GM06990 (cell line): ENCODE results near the gene YY2.

Experiments used
- DNase-seq: peaks from one replicate; pipeline ENCODE4 v3.0.0-alpha.2; 2011; ENCODE audit not compliant: insufficient read length; ENCODE audit errors: extremely low read depth
- H3K27me3 ChIP-seq: replicated peaks from 2 replicates; pipeline ENCODE4 v1.6.0; 2011; ENCODE audit warnings: low read length; ENCODE audit not compliant: control insufficient read depth, insufficient read depth
- H3K36me3 ChIP-seq: 2 replicates; pipeline ENCODE4 v1.5.1; 2011; ENCODE audit warnings: low read length; ENCODE audit not compliant: control insufficient read depth, insufficient read depth
- H3K4me3 ChIP-seq: replicated peaks from 2 replicates; pipeline ENCODE4 v1.5.1; 2011; ENCODE audit warnings: low read depth, mild to moderate bottlenecking, control low read depth, low read length
- TF ChIP-seq, protein P1 (sequence below): IDR thresholded peaks from 2 replicates; pipeline ENCODE4 v1.5.1; 2011; ENCODE audit warnings: low read length, control low read depth, mild to moderate bottlenecking, inconsistent platforms; ENCODE audit not compliant: insufficient read depth, poor library complexity, severe bottlenecking

YY2 gene

DNA sequence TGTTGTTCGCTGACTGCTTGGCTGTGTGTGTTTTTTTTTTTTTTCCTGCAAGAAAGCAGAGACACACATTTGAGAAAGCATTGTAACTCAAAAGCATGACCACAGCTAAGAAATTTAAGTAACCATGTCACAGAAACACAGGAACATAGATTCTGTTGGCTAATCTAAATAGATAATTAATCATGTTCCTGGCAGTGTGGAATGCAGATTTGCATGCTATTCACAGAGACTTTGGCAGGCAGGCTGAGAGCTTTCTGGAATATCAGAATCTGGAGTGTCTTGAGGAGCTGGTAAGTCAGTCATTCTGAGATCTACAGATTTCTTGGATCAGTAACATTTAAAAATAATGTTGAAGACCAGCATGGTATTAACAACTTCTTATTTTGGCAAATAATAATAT lies 51.5 kb downstream of the YY2 start:
- TF ChIP-seq, protein P1, sequence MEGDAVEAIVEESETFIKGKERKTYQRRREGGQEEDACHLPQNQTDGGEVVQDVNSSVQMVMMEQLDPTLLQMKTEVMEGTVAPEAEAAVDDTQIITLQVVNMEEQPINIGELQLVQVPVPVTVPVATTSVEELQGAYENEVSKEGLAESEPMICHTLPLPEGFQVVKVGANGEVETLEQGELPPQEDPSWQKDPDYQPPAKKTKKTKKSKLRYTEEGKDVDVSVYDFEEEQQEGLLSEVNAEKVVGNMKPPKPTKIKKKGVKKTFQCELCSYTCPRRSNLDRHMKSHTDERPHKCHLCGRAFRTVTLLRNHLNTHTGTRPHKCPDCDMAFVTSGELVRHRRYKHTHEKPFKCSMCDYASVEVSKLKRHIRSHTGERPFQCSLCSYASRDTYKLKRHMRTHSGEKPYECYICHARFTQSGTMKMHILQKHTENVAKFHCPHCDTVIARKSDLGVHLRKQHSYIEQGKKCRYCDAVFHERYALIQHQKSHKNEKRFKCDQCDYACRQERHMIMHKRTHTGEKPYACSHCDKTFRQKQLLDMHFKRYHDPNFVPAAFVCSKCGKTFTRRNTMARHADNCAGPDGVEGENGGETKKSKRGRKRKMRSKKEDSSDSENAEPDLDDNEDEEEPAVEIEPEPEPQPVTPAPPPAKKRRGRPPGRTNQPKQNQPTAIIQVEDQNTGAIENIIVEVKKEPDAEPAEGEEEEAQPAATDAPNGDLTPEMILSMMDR: no peak
- DNase-seq: no peak
- Histone ChIP-seq H3K27me3 (no peaks in the 10 kb centered on the region), H3K4me3 (no peak overlapping the region), H3K36me3 (no peaks in the 10 kb centered on the region)
